ENCODE results near the gene KRT36. TPM values are rescaled to one million over a fixed set of nuclear protein-coding genes. Genes with fewer than 3 reads are reported as not detected.
A peak's percentile ranks its signal among the peaks of the same experiment; 100 is the strongest.

Gene KRT36
- polyA plus RNA-seq, 3 donors, result 0.24 to 0.87 (median 0.25) TPM

DNA sequence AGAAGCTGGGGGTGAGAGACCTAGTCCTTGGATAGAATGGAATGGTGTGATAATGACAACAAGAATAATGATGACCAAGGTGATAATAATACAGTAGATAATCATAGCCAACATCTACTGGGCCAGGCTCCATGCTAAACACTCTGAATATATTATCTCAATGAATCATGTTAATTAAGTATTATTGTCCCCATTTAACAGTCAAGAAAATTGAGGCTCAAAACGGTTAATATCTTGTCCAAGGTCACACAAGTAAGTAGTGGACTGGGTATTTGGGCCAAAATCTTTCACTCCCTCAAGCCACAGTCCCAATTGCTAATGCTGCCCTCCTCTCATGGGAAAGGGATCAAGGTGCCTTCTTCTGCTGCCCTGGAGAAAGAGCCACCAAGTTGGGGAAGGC is 42.3 kb upstream of the KRT36 start:
- Mint-ChIP-seq H3K9me3 (peaks cover 0 to 15% (median 6%) of the 10 kb centered on the region in 7 donors), H3K36me3 (peaks cover 2 to 3% of the 10 kb centered on the region in 2 donors), H3K27me3 (ENCODE audit: low read depth in 3 of 3) (peaks cover 46 to 80% (median 64%) of the 10 kb centered on the region in 3 donors), H3K4me1 (peaks cover 15% of the 10 kb centered on the region), H3K27ac (no peak overlapping the region), H3K4me3 (peak overlapping the region in 1 of 2 donors; percentile 11)
- no peak for DNase-seq
- H3K36me3 ChIP-seq (replicated peaks in 1 of 2; ENCODE audit: control insufficient read depth in 1 of 2, insufficient read depth in 2 of 2, low read length in 2 of 2), result no peaks in the 10 kb centered on the region
- no peak overlapping the region for H2AFZ ChIP-seq (ENCODE audit: insufficient read depth, low read depth, low read length, poor library complexity, severe bottlenecking)
- intact Hi-C loops (cut with micrococcal nuclease), result no loop called here
- no peaks in the 10 kb centered on the region for H3K79me2 ChIP-seq (ENCODE audit: insufficient read depth, low read length)
- H3K4me1 ChIP-seq (ENCODE audit: control insufficient read depth in 1 of 2, insufficient read depth in 2 of 2, low read length in 2 of 2), result peaks cover 6 to 10% of the 10 kb centered on the region in 2 donors
- no peak overlapping the region for H3K9ac ChIP-seq (ENCODE audit: insufficient read depth, low read length, poor library complexity, severe bottlenecking)
- no peaks in the 10 kb centered on the region for H4K20me1 ChIP-seq (ENCODE audit: insufficient read depth, low read length)
- H3K4me3 ChIP-seq (replicated peaks in 1 of 3; ENCODE audit: low read depth in 2 of 3, low read length in 3 of 3), result no peak overlapping the region
- TF ChIP-seq, protein P1, sequence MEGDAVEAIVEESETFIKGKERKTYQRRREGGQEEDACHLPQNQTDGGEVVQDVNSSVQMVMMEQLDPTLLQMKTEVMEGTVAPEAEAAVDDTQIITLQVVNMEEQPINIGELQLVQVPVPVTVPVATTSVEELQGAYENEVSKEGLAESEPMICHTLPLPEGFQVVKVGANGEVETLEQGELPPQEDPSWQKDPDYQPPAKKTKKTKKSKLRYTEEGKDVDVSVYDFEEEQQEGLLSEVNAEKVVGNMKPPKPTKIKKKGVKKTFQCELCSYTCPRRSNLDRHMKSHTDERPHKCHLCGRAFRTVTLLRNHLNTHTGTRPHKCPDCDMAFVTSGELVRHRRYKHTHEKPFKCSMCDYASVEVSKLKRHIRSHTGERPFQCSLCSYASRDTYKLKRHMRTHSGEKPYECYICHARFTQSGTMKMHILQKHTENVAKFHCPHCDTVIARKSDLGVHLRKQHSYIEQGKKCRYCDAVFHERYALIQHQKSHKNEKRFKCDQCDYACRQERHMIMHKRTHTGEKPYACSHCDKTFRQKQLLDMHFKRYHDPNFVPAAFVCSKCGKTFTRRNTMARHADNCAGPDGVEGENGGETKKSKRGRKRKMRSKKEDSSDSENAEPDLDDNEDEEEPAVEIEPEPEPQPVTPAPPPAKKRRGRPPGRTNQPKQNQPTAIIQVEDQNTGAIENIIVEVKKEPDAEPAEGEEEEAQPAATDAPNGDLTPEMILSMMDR (IDR thresholded peaks at IDR 0.05), result no peak
- H3K9me3 ChIP-seq (replicated peaks in 1 of 2; ENCODE audit: control insufficient read depth in 1 of 2, insufficient read depth in 1 of 2, low read length in 2 of 2), result peaks cover 0 to 15% of the 10 kb centered on the region in 2 donors
- H3K27ac ChIP-seq (ENCODE audit: low read depth in 1 of 2, low read length in 2 of 2), result no peak overlapping the region
- H3K27me3 ChIP-seq (ENCODE audit: control insufficient read depth in 2 of 2, insufficient read depth in 2 of 2, low read length in 2 of 2), result peaks cover 34 to 54% of the 10 kb centered on the region in 2 donors
- no CpG with 5 or more reads among the region's 1 CpG for WGBS (ENCODE audit: insufficient coverage)
- no peak overlapping the region for H3K4me2 ChIP-seq (replicated peaks; ENCODE audit: extremely low read depth, low read length, poor library complexity, severe bottlenecking)

DNA sequence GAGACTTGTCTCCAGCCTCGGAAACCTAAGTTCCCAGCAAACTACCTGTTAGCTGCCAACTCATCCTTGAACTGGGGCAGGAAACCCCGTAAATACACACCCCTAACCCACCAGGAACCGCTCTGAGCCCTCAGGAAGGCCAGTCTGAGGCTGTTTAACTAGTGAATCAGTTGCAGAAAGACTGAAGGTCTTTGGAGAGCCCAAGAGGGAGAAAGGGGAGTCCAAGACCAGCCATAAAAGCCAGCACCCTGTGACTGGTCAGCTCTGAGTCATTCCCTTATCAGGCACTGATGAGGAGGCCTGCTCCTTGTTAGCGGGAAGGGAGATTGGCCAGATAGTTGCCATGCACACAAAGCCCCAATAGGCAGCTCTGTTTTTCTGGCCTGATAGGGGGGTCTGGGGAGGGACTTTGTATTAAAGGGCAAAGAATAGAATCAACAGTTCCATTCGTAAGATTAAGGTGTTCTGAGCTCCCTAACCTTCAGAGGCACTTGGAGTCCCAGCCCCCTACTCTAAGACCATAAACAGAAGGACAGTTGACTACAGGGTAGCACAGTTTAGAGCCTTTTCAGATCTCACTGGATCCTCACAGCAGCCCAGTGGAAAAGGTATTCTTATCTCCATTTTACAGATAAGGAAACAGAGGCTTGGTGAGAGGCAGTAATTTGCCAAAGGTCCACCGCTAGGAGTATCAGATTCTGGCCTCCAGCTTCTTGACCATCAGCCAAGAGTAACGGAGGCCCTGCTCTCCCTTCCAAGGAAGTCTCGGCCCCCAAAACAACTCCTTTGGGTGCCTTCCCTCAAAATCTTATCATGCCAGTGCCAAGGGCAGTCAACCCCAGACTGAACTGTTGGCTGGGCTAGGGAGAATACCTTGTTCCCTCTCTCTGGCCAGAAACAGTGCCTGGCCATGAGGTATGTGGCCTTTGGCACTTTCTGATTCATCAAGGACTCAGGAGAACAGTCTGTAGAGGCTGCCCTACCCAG is 40.6 kb upstream of the KRT36 start:
- TF ChIP-seq, protein P1 (IDR thresholded peaks at IDR 0.05), result no peak
- Mint-ChIP-seq H3K9me3 (peaks cover 0 to 16% (median 7%) of the 10 kb centered on the region in 7 donors), H3K27me3 (ENCODE audit: low read depth in 3 of 3) (peaks cover 55 to 82% (median 70%) of the 10 kb centered on the region in 3 donors), H3K27ac (no peak overlapping the region), H3K36me3 (peaks cover 2 to 3% of the 10 kb centered on the region in 2 donors), H3K4me3 (no peak overlapping the region), H3K4me1 (peaks cover 15% of the 10 kb centered on the region)
- Histone ChIP-seq H3K36me3 (replicated peaks in 1 of 2; ENCODE audit: control insufficient read depth in 1 of 2, insufficient read depth in 2 of 2, low read length in 2 of 2) (no peaks in the 10 kb centered on the region), H3K4me3 (replicated peaks in 1 of 3; ENCODE audit: low read depth in 2 of 3, low read length in 3 of 3) (no peak overlapping the region), H3K27me3 (ENCODE audit: control insufficient read depth in 2 of 2, insufficient read depth in 2 of 2, low read length in 2 of 2) (peaks cover 39 to 65% of the 10 kb centered on the region in 2 donors), H3K9me3 (replicated peaks in 1 of 2; ENCODE audit: control insufficient read depth in 1 of 2, insufficient read depth in 1 of 2, low read length in 2 of 2) (peaks cover 0 to 21% of the 10 kb centered on the region in 2 donors), H3K4me1 (ENCODE audit: control insufficient read depth in 1 of 2, insufficient read depth in 2 of 2, low read length in 2 of 2) (peaks cover 6 to 10% of the 10 kb centered on the region in 2 donors), H3K4me2 (replicated peaks; ENCODE audit: extremely low read depth, low read length, poor library complexity, severe bottlenecking) (no peak overlapping the region), H3K79me2 (ENCODE audit: insufficient read depth, low read length) (no peaks in the 10 kb centered on the region), H4K20me1 (ENCODE audit: insufficient read depth, low read length) (no peaks in the 10 kb centered on the region), H3K9ac (ENCODE audit: insufficient read depth, low read length, poor library complexity, severe bottlenecking) (no peak overlapping the region), H3K27ac (ENCODE audit: low read depth in 1 of 2, low read length in 2 of 2) (no peak overlapping the region), H2AFZ (ENCODE audit: insufficient read depth, low read depth, low read length, poor library complexity, severe bottlenecking) (no peak overlapping the region)
- intact Hi-C loops (cut with micrococcal nuclease), result no loop called here
- WGBS (ENCODE audit: insufficient coverage), result 100% methylated on average over 2 of the region's 8 CpGs
- no peak for DNase-seq

All from CD14-positive monocyte (primary cell).